Calu3 (cell line): ENCODE results near the gene COL4A6. TPM values are rescaled to one million over a fixed set of nuclear protein-coding genes. Genes with fewer than 3 reads are reported as not detected.
A peak's percentile ranks its signal among the peaks of the same experiment; 100 is the strongest.

Source experiments
- BruUV-seq: library from RNA; stranded (reverse); fragments of 400-500 nt; replicated peaks from 2 replicates; lab custom pipeline; 2021; lab: Mats Ljungman, UMichigan
- CTCF ChIA-PET: fragments of 300-600 bp; sonication (Branson Sonifier 250); formaldehyde crosslinking; loops from one replicate; lab custom pipeline; 2022; ENCODE audit warnings: antibody characterized with exemption; lab: Charles Lee
- DNase-seq: peaks from one replicate; pipeline ENCODE4 v3.0.0; 2022
- H3K27ac Mint-ChIP-seq: one replicate; pipeline ENCODE4 v1.8.0; 2022; ENCODE audit warnings: mixed read lengths; ENCODE audit not compliant: unreplicated experiment
- H3K27me3 Mint-ChIP-seq: one replicate; pipeline ENCODE4 v1.8.0; 2022; ENCODE audit warnings: mixed read lengths; ENCODE audit not compliant: unreplicated experiment
- H3K36me3 Mint-ChIP-seq: one replicate; pipeline ENCODE4 v1.8.0; 2022; ENCODE audit warnings: mild to moderate bottlenecking, moderate library complexity, mixed read lengths; ENCODE audit not compliant: insufficient read depth, unreplicated experiment
- H3K4me1 Mint-ChIP-seq: one replicate; pipeline ENCODE4 v1.8.0; 2022; ENCODE audit warnings: mild to moderate bottlenecking, low read depth, mixed read lengths; ENCODE audit not compliant: unreplicated experiment
- H3K4me3 Mint-ChIP-seq: one replicate; pipeline ENCODE4 v1.8.0; 2022; ENCODE audit warnings: mild to moderate bottlenecking, low read depth, moderate library complexity, mixed read lengths; ENCODE audit not compliant: unreplicated experiment
- H3K9me3 Mint-ChIP-seq: one replicate; pipeline ENCODE4 v1.8.0; 2022; ENCODE audit warnings: low read depth, mixed read lengths; ENCODE audit not compliant: unreplicated experiment
- CTCF ChIP-seq: fragments of 200-600 bp; IDR thresholded peaks from one replicate; pipeline ENCODE4 v1.8.0; 2022; ENCODE audit warnings: antibody characterized with exemption; ENCODE audit not compliant: unreplicated experiment
- intact Hi-C: fragments of 100-400 bp; cut with micrococcal nuclease; formaldehyde crosslinking; loops from one replicate; pipeline ENCODE4 v1.10.0; 2022; ENCODE audit not compliant: unreplicated experiment
- total RNA-seq: library from RNA; stranded (reverse); gene quantifications from 2 replicates; pipeline ENCODE4 v1.2.3, GENCODE V29; 2022

The COL4A6 gene
- total RNA-seq, 1 experiment from 2014 or later, result 0.31 TPM

DNA sequence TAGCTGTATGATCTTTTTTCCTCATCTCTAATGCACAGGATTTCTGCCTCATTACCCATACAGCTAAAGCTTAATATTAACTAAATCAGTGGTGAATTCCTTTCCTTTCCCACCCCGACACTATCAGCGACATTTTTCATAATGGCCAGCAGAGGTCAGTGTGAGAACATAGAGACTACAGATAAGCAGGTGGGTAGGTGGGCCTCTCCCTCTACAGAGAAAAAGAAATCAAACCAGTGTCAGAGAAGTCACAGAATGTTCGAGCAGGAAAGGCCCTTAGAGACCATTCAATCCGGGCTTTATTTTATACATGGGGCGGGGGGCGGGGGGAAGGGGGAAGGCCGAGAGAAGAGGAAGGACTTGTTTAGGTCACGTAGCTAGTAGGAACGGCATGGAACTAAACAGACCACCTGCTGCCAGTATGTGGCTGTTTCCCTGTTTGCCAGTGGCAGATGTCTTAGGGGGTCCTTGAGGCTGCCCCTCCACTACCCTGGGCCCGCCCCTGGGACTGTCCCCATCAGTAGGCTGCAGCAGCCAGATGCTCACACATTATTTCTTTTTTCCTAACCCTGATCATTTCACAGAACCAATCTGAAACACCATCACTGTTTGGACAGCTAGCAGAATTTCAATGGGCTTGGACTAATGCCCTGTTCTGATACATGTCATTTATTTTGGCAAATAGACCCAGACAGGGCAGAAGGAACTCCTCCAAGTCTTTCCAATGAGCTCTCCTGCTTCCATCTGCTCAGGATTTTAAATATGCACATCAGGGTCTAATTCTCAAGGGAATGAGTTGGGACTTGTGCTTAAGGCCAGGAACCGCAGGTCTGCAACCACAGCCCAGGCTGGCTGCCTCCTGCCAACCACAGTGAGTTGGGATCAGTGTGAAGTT is 213.2 kb downstream of the COL4A6 start:
- CTCF ChIA-PET, result interaction anchor here (0.7 to 2.1 kb wide), 8 partner anchors 8 to 313 kb away, joined by 3 to 17 read pairs (median 5); no protein-coding TSS in a partner anchor
- Mint-ChIP-seq H3K4me1 (no peaks in the 10 kb centered on the region), H3K27ac (no peak overlapping the region), H3K4me3 (no peak overlapping the region), H3K36me3 (no peaks in the 10 kb centered on the region), H3K27me3 (no peaks in the 10 kb centered on the region), H3K9me3 (no peaks in the 10 kb centered on the region)
- peak; percentile 9 for DNase-seq
- TF ChIP-seq CTCF, result peak; percentile 43
- BruUV-seq, result no TSS peak
- intact Hi-C loops, result loop anchor here (1.0 kb wide), 2 partner anchors 79 to 312 kb away; no protein-coding TSS in a partner anchor

DNA sequence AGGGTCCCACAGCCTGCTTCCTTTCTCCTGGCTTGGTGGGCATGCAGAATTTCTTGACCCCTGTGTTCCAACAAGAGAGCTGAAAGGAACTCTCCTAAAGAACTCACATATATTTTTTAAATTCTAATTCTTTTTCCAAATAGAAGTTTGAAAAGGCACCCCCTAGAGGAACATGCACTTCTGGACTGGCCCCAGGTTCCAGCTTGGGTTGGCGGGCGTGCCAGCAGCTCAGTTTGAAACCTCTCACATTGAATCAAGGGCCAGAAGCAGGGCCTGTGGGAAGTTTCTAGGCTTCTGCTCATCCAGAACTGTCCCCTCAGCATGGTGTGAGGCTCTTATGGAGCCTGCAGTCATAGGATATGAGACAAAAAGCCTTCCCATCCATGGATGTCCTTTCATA is 214.0 kb downstream of the COL4A6 start:
- Mint-ChIP-seq H3K4me1 (no peaks in the 10 kb centered on the region), H3K9me3 (no peaks in the 10 kb centered on the region), H3K27me3 (no peaks in the 10 kb centered on the region), H3K36me3 (no peaks in the 10 kb centered on the region), H3K27ac (no peak overlapping the region), H3K4me3 (no peak overlapping the region)
- CTCF ChIA-PET, result interaction anchor here (0.6 to 2.1 kb wide), 8 partner anchors 9 to 314 kb away, joined by 3 to 17 read pairs (median 5); no protein-coding TSS in a partner anchor
- intact Hi-C loops, result loop anchor here (1.0 kb wide), 2 partner anchors 80 to 313 kb away; no protein-coding TSS in a partner anchor
- TF ChIP-seq CTCF, result no peak
- BruUV-seq, result no TSS peak
- DNase-seq, result no peak

DNA sequence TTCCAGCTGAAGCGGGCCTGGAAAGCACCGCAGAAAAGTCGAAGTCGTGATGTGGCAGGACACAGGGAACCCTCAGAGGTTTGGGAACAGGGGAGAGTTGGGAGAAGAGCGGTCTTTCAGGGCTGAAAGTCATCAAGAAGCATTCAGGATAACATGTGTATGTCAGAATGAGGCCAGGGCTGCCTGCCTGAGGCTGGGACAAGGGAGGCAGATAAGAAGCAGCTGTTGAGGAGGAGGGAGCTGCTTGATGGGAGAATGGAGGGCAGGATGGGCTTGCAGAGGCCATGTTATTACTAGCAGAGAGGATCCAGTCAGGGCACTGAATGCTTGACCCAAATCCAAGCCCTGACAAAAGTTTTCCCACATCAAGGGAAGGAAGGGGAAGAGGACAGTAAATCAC is 214.6 kb downstream of the COL4A6 start:
- CTCF ChIA-PET, result interaction anchor here (0.6 to 1.7 kb wide), 4 partner anchors 10 to 314 kb away, joined by 3 to 17 read pairs (median 5); no protein-coding TSS in a partner anchor
- Mint-ChIP-seq H3K36me3 (no peaks in the 10 kb centered on the region), H3K27me3 (no peaks in the 10 kb centered on the region), H3K4me3 (no peak overlapping the region), H3K27ac (no peak overlapping the region), H3K4me1 (no peaks in the 10 kb centered on the region), H3K9me3 (no peaks in the 10 kb centered on the region)
- BruUV-seq, result no TSS peak
- DNase-seq, result no peak
- intact Hi-C loops, result no loop called here
- TF ChIP-seq CTCF, result no peak

DNA sequence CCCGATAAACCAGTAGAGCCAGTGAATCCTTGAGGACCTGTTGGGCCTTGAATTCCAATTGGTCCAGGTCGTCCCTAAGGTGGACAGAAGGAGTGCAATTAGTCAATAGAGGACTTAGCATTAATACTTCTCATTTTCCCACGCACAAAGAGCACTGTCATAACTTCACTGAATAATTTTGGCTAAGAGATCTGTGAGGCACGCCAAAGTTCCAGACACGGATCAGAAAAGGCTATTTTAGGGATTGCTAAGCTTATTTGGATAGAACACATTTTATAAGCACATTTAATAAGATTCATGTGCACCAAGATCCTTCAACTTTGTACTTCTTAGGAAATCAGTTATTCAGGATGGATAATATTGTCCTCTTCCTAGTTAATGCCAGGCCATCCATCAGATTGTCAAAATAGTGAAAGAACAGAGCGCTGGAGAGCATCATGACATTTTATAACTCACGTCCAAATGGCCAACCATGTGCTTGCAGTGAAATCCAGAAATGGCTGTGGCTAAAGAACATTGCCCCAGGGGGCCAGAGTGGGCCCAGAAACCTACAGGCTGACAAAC is 216.8 kb downstream of the COL4A6 start:
- BruUV-seq, result no TSS peak
- no peak for TF ChIP-seq CTCF
- H3K36me3 Mint-ChIP-seq, result no peaks in the 10 kb centered on the region
- no peaks in the 10 kb centered on the region for H3K9me3 Mint-ChIP-seq
- no peak overlapping the region for H3K4me3 Mint-ChIP-seq
- DNase-seq, result no peak
- no peaks in the 10 kb centered on the region for H3K27me3 Mint-ChIP-seq
- H3K27ac Mint-ChIP-seq, result no peak overlapping the region
- intact Hi-C loops, result no loop called here
- no peaks in the 10 kb centered on the region for H3K4me1 Mint-ChIP-seq
- CTCF ChIA-PET, result no interaction called here
